ENCODE data around the gene TOB2.
"Not testable (repeated sequence)": the region's sequence is repeated elsewhere in the genome, so short reads cannot be mapped to it uniquely, and the experiment has no call there.

TOB2 gene

DNA sequence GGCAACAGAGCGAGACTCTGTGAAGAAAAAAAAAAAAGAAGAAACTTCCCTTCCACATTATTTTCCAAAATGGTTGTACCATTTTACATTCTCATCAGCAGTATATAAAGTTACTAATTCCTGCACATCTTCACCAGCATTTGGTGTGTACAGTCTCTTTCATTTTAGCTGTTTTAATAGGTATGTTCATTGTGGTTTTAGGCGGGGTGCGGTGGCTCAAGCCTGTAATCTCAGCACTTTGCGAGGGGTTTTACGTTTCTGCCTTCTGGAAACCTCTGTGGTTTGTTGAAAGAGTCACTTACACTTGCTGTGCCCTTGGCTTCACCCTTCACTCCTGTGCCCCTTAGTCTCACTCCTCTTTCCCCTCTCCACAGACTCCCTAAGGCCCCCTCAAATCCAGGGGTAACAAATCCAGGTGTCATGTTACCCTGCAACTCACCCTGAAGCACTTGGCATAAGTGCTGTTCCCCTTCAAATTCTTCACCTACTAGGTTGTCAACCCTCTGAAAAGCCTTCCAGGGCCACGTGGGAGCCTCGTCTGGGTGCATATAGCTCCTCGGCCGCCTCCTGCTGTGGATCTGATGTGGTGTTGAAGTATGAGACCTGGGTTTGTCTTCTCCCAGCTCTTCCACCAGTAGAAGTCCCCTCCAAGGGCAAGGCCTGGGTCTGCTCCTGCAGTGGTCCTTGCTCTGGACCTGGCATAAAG lies 20.8 kb downstream of the TOB2 start:
- peak; percentile 61 for DNase-seq

DNA sequence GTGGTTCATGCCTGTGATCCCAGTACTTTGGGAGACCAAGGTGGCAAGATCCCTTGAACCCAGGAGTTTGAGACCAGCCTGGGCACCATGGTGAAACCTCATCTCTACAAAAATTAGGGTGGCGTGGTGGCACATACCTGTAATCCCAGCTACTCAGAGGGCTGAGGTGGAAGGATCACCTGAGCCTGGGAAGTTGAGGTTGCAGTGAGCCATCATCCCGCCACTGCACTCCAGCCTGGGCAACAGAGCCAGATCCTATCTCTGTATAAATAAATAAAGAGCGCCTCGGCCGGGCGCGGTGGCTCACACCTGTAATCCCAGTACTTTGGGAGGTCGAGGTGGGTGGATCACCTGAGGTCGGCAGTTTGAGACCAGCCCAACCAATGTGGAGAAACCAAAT lies 27.9 kb downstream of the TOB2 start:
- no peak for DNase-seq

DNA sequence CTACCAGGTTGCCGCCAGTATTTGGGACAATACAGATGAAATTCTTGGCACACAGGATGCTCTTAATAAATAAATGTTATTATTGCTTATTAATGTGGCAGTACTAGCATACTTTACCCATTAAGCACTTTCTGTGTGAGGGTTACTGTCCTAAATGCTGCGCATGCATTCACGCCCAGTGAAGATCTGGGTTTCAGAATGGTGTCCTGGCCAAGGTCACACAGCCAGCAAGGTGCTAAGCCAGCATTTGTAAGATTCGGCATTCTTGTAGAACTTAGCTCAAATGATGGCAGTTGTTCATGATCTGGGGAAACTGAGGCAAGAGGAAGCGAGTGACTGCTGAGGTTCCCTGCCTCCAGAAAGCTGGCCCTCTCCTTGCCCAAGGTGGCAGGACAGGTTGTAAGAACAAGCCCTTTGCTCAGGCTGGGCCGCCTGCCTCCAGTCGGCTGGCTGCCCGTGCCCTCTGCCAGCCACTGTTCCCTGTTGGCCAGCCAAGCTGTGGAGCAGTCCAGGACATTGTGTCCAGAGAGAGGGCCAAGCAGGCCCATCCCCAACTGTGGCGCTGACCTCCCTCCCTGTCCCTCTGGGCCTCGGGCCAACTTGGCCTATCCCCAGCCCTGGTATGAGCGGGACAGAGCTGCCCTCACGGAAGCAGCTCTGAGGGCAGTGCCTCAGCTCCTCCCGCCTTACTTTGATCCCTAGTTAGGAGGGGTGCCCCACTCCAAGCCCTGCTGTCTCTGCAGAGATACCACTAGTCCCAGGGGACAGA lies 28.8 kb downstream of the TOB2 start:
- DNase-seq: no peak

DNA sequence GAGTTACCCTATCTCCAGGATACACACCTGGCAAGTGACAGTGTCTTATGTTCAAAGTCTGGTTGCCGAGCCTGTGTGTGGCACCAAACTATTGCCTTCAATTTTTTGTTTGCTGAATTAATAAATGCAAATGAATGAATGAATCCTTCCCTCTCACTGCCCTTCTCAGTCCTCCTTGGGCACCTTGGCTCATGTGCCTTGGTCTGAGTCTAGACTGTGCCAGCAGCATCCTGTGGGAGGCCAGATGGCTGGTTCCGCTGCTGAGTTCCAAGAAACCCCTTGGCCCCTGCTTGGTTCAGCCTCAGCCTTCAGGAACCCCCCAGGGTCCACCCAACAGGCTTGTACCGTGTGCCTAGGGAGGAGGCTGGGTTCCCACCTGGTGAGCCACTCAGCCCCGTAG lies 31.0 kb downstream of the TOB2 start:
- no peak for DNase-seq

DNA sequence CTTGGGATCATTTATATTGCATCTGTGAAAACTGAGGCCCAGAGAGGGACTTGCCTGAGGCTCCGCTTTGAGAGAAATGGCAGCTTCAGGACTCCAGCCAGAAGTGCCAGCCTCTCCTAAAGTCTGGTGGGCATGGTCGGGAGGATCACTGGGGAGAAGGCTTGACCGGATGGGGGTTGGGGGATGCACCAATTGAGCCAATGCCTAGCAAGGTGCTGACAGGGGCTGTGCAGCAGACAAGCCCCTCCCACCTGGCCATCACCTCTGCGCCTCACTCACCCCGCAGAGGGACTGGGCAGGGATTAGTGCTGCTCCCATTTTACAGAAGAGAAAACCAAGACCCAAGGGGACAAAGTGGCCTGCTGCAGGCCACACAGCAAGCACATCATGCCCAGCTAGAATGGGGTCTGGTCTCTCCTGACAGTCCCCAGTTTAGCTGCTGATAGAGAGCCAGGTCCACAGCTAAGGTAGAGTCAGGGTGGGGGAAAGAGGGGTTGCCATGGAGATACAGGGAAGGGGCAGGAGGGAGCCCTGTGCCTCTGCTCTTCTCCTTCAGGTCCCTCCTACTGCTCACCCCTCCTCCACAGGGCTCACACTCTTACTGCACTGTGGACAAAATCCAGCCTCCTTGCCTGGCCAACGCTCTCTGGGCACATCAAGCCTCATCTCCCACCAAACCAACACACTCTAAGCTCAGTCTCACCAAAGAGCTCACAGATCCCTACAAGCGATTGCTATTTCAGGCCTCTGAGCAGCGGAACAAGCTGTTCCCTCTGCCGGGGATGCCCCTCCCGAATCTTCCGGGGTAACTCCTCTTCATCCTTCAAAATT lies 35.4 kb downstream of the TOB2 start:
- DNase-seq: no peak

DNA sequence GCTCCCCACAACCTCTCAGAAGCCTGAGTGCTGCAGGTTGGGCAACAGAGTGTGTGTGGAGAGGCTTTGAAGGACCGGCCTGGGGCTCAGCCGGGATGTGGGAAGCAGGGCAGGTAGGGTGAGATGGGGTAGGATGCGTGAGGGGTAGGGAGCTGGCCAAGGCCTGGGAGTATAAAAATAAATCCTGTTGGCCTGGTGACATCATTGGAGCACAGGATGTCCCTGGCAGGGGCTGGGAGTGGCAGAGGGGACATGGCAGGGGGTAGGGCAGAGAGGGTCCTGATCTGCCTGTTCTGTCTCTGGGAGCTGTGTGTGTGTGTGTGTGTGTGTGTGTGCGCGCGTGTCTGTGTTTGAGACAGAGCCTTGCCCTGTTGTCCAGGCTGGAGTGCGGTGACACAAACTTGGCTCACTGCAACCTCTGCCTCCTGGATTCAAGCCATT lies 36.3 kb downstream of the TOB2 start:
- no peak for DNase-seq

DNA sequence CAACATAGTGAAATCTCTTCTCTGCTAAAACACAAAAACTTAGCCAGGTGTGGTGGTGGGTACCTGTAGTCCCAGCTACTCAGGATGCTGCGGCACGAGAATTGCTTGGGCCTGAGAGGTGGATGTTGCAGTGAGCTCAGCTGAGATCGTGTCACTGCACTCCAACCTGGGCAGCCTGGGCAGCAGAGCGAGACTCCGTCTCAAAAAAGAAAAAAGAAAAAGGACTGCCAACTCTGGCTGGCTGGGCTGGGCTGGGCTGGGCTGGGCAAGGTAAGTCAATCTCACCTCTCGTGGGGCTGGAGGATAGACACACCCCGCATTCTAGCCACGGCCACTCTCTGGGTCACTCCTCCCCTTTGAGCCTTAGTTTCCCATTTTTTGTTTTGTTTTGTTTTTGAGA lies 37.9 kb downstream of the TOB2 start:
- DNase-seq: no peak

DNA sequence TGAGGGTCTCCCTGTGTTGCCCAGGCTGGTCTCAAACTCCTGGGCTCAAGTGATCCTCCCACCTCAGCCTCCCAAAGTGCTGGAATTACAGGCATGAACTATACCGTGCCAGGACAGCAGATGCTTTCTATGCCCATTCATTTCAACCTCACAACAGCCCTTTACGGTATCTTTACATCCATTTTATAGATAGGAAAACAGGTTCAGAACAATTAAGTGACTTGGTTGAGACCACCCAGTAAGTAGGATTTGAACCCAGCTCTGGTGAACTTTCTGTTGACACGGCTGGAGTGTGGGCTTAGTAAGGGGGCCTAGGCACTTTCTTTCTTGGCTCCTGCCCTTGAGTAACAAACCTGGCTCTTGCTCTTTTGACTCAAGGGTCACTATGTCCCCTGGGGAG lies 39.2 kb downstream of the TOB2 start:
- DNase-seq: no peak

DNA sequence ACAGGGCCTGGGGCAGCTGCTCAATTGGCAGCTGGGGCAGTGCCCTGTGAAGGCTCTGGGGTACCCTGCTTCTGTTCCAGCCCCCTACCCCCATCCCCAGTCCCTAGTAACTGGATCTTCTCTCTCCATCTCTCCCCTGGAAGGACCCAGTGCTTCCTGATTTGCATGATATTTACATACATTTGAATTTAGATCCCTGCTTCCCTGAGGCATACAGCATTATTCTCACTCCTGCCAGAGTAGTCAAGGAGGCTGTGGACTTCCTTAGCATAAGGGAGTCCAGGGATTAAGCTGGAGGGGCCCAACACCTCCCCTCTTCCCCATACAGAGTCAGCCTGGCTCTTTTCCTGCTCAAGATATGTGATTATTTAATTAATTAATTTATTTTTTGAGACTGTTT lies 40.2 kb downstream of the TOB2 start:
- no peak for DNase-seq

DNA sequence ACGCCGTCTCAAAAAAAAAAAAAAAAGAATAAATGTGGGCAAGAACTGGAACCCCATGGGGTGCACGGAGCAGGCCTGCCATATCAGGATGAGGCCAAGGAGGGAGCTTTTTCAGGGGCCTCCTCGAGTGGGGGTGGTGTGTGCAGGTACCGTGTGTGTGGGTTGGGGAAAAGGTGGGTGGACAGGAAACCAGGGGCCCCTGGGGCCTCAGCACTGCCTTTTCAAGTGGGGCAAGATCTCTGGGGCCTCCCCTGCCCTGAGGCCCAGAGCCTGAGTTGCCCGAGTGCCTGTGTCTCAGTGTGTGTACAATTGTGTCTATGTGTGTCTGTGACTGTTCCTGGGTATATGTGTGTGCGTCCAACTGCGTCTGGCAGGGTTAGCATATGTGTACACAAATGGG lies 41.0 kb downstream of the TOB2 start:
- no peak for DNase-seq

DNA sequence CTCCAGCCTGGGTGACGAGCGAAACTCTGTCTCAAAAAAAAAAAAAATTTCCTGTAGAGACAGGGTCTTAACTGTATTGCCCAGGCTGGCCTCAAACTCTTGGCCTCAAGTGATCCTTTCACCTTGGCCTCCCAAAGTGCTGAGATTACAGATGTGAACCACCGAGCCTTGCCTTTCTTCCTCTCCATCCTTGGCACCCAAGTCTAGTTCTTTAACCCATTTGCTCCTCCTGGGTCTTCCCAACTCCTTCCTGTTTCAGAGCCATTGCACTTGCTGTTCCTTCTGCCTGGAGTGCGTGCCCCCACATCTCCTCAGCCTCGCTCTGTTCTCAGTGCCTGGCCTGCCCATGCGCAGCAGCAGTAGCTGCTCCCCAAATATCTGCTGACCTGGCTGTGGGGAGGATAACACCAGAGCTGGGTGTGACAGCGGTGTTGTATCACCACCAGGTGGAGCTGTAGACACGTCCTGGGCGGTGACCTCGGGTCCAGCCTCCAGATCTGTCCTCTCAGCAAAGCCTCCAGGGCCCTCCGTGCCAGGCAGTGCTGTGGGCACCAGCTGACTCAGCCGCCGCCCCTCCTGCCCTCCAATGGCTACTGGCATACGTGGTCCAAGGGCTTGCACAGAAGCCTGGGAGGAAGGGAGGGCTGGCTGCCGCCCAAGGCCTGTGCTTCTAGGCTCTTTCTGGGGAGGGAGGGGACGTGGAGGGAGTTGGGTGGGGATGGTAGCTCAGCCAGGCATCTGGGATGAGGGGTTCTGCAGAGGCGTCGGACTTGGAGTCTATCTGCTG lies 42.9 kb downstream of the TOB2 start:
- peak; percentile 95 for DNase-seq

DNA sequence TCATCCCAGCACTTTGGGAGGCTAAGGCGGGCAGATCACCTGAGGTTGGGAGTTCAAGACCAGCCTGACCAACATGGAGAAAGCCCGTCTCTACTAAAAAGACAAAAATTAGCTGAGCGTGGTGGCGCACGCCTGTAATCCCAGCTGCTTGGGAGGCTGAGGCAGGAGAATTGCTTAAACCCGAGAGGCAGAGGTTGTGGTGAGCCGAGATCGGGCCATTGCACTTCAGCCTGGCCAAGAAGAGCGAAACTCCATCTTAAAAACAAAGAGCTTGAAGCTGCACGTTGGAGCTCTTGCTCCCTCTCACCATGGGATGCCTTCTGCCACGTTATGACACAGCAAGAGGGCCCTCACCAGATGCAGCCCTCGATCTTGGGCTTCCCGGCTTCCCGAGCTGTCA lies 43.8 kb downstream of the TOB2 start:
- DNase-seq: not testable (repeated sequence)

DNA sequence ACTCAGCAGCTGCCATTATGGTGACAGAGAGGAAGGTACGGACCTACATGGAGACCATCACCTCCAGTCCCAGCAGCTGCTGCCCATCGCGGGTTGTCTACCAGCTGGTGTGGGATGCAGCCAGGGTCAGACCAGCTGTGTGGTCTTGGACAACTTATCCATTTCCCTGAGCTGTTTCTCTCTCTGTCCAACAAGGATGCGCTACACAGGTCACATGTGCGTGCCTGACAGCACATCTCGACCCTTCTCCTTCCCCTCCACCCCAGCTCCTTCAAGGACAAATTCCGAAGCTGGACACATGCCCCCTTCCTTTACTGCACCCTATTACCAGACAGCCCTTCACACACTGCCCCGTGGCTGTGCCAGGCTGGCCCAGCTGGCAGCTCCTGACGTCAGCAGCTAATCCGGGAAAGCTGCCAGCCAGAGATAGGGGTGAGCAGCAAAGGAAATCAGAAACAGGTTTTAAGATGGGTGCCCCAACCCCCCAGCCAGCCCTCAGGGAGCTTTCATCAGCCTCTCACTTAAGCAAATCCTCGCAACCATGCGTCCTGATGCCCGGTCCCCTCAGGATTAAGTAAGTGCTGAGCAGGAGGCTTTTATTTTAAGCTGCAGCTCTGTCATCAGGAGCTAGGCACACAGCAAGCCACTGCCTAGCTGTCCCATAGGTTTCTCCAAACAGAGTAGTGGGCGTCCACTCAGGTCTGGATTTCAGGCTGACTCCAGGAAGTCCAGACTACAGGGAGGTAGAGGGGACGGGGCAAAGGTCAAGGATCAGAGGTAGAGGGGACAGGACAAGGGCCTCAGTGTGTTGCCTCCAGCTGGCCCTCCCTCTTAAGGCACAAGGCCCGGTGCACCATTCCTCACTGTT lies 44.6 kb downstream of the TOB2 start:
- no peak for DNase-seq

DNA sequence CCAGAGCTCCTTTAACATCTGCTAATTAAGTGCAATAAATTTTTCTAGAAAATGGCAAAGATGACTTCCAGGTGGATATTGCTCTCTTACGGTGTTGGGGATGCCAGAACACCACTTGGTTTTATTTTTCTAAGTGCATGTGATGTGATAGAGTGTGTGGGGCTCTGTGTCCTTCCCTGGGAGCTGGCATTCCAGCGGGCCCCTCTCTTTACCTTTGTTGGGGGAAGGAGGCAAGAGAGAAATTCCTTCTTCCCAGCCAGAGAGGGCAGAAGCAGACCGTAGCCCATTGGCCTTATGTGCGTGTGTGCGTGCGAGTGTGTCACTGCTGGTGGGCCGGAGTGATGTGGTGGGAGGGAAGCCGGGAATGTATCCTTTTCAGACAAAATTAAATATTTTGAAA lies 47.7 kb downstream of the TOB2 start:
- DNase-seq: no peak

DNA sequence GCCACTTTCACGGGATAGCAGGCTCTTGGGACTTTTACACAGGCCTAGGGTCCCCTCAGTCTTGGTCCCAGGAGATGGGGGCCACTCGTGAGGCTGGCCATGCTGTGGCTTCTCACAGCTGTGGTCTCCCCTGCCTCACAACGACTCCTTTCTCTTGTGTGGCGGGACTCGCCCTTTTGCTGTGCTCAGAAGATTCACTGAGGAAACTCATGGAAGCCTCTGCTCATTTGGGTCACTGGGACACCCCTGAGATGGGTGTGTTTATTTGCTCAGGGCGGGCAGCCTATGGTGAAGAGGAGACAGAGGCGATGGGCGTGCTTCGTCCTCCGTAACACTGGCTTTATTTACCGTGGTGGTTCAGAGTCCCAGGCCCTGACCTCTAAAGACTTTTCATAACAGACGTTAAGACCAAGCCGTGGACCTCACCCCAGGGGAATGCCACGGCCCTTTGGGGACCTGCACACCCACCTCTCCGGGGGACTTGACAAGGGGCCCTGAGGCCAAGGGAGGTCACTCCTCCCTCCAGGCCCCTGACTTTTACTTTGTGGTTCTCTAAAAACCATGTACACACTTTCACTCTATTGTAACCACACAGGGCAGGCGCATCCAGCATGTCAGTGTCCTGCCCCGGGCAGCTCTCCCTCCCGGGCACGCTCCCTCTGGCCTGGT lies 49.3 kb downstream of the TOB2 start:
- DNase-seq: no peak

DNA sequence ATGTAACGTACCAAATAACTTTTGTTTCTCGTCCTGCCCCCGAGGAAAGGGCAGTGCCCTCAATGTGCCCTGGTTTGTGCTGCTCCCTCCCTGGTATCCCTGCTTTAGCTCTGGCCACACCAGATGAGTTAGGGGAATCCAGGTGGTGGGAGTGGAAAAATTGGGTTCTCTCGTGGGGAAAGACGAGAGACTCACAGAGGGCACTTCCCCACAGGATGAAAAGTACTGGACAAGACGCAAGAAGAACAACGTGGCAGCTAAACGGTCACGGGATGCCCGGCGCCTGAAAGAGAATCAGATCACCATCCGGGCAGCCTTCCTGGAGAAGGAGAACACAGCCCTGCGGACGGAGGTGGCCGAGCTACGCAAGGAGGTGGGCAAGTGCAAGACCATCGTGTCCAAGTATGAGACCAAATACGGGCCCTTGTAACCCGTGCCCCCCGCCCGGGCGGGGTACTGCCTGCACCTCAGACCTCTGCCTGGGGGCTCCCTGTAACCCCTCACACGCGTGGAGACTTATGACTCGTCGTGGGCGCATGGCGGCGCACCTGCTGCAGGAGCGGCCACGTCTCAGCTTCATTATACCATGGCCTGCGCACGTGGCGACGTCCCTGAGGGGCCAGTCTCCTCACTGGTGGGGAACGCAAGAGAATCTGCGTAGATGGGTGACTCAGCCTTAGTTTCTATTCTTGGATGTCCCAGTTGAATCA lies 50.9 kb downstream of the TOB2 start:
- no peak for DNase-seq

DNA sequence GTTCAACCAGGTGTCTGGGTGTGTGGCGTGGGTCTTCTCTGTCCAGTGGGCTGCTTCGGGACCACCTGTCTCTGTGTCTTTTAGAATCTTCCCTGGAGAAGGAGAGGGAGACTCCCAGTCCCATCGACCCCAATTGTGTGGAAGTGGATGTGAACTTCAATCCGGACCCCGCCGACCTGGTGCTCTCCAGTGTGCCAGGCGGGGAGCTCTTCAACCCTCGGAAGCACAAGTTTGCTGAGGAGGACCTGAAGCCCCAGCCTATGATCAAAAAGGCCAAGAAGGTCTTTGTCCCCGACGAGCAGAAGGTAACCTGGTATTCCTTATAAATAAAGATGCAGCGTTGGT lies 52.6 kb downstream of the TOB2 start:
- DNase-seq: no peak

DNA sequence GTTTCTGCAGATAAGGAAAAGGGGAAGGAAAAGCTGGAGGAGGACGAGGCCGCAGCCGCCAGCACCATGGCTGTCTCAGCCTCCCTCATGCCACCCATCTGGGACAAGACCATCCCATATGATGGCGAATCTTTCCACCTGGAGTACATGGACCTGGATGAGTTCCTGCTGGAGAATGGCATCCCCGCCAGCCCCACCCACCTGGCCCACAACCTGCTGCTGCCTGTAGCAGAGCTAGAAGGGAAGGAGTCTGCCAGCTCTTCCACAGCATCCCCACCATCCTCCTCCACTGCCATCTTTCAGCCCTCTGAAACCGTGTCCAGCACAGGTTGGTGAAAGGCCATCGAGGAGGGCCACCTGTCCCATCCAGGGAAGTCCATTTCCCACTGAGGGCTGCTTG lies 59.3 kb downstream of the TOB2 start:
- DNase-seq: no peak

DNA sequence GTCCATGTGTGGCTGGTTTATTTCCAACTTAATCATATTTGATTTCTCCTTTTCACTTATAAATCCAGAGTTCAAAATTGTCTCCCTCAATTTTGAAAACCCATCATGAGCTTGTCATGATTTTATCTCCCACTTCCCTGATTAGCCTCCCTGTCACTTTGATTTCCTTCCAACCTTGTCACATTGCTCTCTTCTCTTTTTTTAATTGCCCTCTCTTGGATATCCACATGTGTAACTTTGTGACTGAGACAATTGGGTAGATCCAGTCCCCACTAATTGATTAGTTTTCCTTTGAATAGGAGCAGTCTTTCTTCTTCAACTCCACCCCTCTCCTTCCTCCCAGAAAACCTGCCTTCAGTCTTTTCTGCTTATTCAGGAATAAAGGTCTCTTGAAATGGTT lies 62.5 kb downstream of the TOB2 start:
- no peak for DNase-seq
